ENCODE results near the gene NOA1.

NOA1 gene

DNA sequence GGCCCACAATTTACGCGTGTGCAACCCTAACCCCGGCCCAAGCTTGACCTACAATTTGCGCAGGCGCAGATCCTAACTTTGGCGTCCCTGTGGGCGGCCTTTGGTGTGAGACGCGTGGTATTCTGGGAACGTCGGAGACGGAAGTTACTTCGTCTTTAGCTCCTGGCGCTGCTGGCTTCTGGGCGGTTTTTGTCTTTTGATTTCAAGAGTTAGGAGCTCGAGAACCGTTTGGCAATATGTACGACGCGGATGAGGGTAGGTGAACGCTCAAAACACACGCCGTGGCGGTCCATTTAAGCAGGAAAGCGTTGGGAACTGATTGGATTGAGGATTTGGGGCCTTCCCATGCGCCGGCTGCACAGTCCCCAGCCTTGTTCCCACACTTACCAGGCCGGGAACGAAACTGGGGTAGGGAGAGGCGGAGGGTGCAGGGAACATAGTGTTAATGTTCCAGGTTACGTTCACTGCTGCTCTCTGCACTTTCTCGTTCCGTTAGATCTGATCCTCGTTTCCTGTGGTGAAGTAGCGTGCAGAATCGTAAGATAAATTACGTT is 1.4 kb upstream of the NOA1 start, which contains the start of gene POLR2B:
Gene POLR2B, plus strand, starts transcription at position 147 of the 554 bp plus-strand sequence. Its CDS starts 90 bp downstream, at position 237.
- TF ChIP-seq CTCF (conservative IDR thresholded peaks at IDR 0.05; ENCODE audit: low read length) = no peak
- DNase-seq (ENCODE audit: low read depth) = peak; percentile 92
- peak within 1 kb of the TSS; percentile 99 for H3K4me3 ChIP-seq (ENCODE audit: low read length)

GRCh38 chr4:56976837-56977320 is 527 bp downstream of the NOA1 start:
- TF ChIP-seq CTCF (conservative IDR thresholded peaks at IDR 0.05; ENCODE audit: low read length) = no peak
- DNase-seq (ENCODE audit: low read depth) = no peak

GRCh38 chr4:56976283-56976836 is 1.0 kb downstream of the NOA1 start:
- H3K4me3 ChIP-seq (ENCODE audit: low read length) = peak overlapping the region; percentile 99
- no peak for DNase-seq (ENCODE audit: low read depth)
- TF ChIP-seq CTCF (conservative IDR thresholded peaks at IDR 0.05; ENCODE audit: low read length) = no peak

More at GRCh38 chr4:56976837-56977320, 527 bp downstream of the NOA1 start:
- peak overlapping the region; percentile 99 for H3K4me3 ChIP-seq (ENCODE audit: low read length)

- no peak for DNase-seq (ENCODE audit: low read depth)
- no peak for TF ChIP-seq CTCF (conservative IDR thresholded peaks at IDR 0.05; ENCODE audit: low read length)
- H3K4me3 ChIP-seq (ENCODE audit: low read length) = no peak overlapping the region
Measured at GRCh38 chr4:56973336-56973735, 4.1 kb downstream of the NOA1 start.

- DNase-seq (ENCODE audit: low read depth) = no peak
- H3K4me3 ChIP-seq (ENCODE audit: low read length) = no peak overlapping the region
- no peak for TF ChIP-seq CTCF (conservative IDR thresholded peaks at IDR 0.05; ENCODE audit: low read length)
Measured at GRCh38 chr4:56972809-56973208, 4.6 kb downstream of the NOA1 start.

DNA sequence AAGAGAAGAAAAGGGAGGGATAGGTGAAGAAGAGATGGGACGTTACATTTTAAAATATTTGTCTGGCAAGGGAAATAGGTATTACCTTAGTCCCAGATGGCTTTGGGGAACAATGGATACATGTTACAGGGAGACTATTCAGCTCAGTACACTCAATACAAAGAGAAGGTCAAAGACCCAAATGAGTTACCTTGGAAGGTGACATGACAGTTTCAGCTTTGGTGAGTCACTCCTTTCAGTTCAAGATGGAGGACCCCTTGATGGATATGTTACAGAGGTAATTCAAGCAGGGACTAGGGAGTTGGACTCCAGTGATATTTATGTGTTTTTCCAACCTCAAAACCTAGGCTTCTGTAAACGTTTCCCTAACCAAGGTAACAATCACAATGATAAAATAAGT is 5.0 kb downstream of the NOA1 start:
- no peak for DNase-seq (ENCODE audit: low read depth)
- H3K4me3 ChIP-seq (ENCODE audit: low read length) = no peak overlapping the region
- TF ChIP-seq CTCF (conservative IDR thresholded peaks at IDR 0.05; ENCODE audit: low read length) = no peak

- DNase-seq (ENCODE audit: low read depth) = no peak
- no peak overlapping the region for H3K4me3 ChIP-seq (ENCODE audit: low read length)
- TF ChIP-seq CTCF (conservative IDR thresholded peaks at IDR 0.05; ENCODE audit: low read length) = no peak
Measured at GRCh38 chr4:56971383-56971782, 6.0 kb downstream of the NOA1 start.

All from AG10803 (cell line).